Measurements from ENCODE around the gene ASTL.
"Not testable (repeated sequence)": the region's sequence is repeated elsewhere in the genome, so short reads cannot be mapped to it uniquely, and the experiment has no call there.

The ASTL gene

DNA sequence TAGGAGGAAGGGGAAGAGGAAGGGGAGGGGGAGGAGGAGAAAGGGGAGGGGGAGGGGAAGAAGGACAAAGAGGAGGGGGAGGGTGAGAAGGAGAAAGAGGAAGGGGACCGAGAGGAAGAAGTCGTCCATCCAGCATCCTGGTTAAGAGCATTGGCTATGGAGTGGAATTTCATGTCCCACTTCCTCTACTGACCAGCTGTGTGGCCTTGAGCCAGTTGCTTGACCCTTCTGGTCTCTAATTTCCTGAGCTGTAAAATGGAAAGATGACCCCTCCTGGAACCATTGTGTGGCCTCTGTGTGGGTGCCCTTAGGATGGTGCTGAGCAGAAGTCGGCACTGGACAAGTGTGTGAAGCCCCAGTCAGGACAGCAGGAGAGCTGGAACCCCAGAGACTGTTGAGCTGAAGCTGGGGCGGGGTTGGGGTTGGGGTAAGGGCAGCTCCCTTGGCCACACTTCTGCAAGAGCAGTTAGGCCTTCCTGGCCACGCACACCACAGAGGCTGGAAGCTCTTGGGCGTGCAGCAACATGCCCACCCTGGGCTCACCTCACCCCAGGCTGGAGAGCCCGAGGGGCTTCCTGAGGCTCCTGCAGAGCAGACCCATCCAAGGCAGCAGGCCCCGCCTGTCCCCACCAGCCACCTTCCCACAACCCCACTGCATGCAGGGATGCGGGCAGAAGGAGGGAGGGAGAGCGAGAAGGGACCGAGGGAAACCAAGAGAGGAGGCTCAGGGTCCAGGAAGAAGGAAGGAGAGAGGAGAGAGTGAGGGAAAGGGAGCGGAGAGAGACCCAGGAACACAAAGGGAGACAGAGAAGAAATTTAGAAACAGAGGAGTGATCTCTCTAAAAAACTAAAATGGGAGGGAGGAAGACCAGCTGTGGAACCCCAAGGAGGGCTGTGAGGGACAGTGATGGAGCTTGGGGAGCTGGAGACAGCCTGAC is 38.2 kb downstream of the ASTL start:
- no peak for DNase-seq (ENCODE audit: low read depth in 2 of 2)

DNA sequence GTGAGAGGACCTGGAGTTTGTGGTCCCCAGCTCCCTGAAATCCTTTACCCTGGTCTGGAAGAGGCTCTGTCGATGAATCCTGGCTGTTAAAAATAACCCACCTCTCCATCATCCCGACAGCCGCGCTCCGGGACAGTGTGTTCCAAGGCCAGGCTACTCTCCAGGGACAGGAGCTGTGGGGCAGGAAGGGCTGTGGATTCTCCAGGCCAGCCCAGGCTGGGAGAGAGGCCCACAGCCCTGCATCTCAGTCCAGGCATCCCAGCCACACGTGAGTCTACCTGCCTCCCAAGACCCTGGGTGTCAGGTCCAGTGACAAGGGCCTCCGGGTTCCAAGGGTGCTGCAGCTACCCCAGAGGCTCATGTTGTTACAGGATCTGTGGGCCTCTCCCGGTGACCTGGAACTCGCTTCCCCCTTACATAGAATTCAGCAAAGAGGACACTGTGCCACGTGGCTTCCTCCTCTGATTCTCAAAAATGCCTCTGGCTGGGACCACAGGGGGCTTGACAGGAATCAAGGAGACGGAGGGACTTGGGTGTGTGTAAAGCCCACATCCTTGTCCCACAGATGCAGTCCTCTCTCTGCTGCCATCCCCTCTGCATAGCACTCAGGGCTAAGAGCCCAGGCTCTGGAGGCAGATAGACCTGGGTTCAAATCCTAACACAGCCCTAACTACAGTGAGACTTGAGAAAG is 39.3 kb downstream of the ASTL start:
- DNase-seq (ENCODE audit: low read depth in 2 of 2), result no peak

DNA sequence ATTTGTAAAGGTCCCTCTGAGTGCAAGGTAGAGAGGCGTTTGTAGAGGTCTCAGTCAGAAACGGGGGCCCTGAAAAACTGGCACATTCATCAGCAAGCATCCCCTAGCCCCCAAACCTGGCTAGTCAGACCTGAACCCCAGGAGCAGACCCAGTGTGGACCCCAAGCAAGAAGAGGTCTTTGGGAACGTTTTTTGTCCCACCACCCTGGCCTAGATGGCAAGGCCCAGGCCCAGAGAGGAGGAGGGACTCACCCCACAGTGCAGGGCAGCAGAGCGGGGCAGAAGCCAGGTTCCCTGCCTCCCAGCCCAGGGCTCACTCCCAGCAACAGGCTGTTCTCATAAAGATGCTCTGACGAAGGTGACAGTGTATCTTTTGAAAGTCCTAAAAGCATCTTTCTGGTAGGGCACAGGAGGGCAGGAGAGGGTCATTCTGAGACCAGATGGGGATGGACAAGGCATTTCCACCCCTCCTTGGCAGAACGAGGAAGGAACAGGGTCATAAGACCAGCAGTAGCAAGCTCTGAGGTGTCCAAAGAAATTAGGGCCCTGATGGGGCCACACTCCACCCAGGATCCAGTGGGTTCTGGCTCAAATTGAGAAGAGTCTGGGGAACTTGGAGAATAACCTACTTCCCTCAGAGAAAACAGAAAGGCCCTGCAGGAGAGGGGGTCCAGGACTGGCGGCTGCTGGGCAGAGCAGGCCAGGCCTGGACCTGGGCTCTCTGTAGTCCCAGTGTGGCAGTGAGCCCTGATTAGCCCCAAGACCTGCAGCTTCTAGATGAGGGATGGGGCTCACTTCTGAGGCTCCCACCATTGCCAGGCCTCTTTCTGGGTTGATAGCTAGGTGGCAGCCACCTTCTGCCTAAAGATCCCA is 40.1 kb downstream of the ASTL start:
- no peak for DNase-seq (ENCODE audit: low read depth in 2 of 2)

DNA sequence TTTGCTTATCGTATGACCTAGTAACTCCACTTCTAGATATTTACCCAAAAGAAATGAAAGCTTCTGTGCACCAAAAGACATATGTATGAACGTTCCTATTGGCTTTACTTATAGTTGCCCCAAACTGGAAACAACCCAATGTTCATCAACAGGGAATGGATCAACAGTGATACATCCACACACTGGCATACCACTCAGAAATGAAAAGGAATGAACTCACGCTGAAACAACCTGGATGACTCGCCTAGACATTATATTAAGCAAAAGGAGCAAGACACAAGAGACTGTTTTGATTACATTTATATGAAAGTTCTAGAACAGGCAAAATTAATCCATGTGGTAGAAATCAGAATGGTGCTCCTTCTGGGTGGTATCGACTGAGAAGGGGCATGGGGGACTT is 40.9 kb downstream of the ASTL start:
- DNase-seq (ENCODE audit: low read depth in 2 of 2), result no peak

DNA sequence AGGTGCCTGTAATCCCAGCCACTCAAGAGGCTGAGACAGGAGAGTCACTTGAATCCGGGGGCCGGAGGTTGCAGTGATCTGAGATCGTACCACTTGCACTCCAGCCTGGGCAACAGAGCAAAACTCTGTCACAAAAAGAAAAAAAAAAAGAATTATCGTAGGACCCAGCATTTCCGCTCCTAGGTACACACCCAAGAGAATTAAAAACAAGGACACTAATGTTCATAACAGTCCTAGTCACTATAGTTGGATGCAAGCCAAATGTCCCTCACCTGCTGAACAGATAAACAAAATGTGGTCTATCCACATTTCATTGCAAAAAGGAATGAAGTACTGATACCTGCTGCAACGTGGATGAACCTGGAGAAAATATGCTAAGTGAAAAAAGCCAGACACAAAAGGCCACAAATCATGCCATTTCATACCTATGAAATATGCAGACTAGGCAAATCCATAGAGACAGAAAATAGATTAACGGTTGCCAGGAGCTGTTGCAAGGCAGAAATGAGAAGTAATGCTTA is 43.1 kb downstream of the ASTL start:
- DNase-seq (ENCODE audit: low read depth in 2 of 2), result no peak

DNA sequence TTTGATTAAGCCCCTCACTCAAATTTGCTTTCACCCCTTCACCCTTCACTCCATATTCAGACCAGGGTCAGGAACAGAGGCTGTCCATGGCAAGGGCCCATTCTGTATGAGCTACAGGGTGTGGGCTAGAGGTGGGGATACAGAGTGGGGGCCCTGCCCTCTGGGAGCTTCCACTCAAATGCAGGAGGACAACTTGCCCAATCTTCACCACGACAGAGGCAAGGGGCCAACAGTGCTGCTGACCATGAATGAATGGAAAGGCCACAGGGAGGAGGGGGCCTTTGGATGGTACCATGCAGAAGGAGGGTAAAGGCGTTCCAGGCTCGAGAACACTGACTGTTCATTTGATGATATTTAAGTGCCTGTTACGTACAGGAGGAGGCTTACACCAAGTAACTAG is 44.8 kb downstream of the ASTL start:
- no peak for DNase-seq (ENCODE audit: low read depth in 2 of 2)

DNA sequence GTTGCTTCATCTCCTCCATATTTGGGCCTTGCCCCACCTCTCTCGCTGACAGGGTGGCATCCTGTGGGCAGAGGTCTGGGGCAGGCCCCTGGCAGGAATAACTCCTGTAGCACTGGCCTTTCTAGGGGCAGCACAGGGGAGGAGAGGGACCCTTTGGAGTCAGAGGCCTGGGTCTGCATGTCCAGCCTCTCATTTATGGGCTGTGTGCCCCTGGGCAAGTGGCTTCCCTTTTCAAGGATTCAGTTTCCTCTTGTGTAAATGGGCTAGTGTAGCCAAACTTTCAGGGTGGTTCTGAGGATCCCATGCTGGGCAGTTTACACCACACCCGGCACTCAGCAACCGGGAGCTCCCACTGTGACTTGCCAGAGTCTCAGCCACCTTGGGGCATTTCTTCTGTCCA is 45.4 kb downstream of the ASTL start:
- DNase-seq (ENCODE audit: low read depth in 2 of 2), result no peak

DNA sequence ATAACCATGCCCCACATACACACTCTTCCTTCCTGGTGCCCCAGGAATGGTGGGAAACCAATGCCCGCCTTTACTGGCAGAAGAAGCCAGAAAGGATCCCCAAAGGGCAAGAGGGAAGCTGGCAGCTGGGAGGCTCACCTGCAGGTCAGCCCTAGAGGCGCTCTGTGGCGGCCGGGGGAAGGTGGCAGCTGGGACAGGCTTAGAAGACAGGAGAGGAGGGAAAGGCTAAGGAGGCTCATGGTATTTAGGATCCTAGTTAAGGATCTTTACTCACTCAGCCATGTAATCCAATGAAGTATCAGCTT is 45.8 kb downstream of the ASTL start:
- no peak for DNase-seq (ENCODE audit: low read depth in 2 of 2)

DNA sequence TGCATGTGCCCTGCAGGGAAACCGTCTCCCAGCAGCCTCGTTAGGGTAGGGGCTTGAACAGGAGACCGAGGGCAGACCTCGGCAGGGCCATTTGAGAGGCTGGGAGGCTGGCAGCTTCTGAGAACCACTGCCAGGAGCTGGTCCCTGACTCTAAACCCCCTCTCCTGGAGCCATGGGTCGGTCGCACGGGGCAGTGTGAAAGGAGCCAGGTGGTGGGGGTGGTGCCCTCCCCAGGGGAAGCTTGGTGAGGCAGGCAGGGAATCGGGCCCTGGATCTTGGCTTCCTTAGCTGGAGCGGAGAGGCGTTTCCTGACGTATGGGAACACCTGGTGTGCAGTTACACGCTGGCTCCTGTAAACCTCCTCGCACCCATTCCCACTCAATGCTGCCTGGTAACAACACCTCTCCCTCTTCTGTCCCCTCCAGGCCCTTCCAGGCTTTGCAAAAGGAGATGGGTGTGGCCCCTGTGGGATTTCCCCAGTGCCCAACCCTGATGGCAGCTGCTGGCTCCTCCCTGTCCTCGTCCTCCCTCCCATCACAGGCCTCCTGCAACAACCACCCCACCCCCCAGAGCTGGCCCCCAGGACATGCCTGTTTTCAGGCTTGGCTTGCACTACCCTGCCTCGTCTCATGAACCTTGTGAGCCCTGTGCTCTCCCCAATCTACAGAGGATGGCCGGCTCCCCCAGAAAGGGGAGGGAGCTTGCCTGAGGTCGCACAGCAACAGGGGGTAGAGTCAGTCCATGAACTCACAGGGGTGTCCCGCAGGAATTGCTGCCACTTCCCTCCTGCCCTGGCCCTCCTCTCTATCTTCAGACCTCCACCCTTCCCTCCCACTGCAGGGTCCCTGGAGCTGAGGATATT is 46.4 kb downstream of the ASTL start:
- DNase-seq (ENCODE audit: low read depth in 2 of 2), result no peak

DNA sequence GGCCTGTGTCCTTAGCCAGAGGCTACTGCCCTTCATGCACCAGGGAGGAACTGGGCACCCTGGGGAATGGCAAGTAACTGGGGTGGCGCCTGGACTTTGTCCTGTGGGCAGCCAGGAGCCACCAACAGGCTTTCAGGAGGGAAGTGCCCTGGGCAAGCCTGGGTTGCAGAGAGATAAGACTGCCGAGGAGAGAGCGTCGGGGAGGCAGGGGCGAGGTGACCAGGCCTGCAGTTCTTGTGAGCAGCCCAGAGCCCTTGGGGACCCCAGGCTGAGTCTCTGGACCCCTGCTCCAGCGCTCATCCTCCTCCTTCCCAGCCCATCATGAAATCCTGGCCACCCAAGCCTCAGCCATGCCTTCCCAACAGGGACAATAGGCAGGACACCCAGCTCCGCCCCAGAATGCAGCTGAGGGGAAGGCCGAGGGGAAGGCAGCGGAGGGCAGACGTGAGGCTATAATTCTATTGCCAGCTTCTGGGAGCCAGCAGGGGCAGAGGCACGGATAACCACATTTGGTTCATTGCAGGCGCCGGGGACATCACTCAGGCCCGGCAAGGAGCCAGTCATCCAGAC is 47.1 kb downstream of the ASTL start:
- DNase-seq (ENCODE audit: low read depth in 2 of 2), result no peak

DNA sequence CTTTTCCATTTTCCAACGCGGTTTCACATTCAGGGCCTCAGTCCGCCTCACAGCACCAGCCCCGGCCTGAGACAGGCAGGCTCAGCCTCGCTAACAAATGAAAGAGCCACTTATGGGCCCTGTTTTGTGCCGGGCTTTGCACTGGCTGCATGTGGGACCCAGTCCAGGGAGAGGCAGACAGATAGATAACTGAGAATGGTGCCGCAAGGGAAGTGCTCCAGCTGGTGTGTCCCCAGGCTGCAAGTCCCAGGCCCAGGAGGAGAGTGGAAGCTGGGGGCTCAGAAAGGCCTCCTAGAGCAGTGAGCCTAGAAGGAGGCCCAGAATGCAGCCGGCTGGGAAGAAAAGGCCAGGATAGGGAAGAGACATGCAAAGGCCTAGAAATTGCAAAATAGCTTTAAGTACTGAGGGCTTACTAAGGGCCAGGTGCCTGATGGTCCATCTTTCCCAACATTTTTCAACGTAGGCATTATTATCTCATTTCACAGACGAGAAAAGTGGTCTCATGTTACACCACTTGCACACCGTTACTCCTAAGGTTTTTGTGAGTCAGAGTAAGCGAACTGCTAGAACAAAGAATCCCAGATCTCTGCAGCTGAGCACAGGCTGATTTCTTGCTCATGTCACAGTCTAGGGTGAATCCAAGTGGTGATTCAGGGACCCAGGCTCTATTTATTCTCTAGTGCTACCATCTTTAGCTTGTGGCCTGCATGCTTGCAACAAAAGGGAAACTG is 47.9 kb downstream of the ASTL start:
- no peak for DNase-seq (ENCODE audit: low read depth in 2 of 2)

DNA sequence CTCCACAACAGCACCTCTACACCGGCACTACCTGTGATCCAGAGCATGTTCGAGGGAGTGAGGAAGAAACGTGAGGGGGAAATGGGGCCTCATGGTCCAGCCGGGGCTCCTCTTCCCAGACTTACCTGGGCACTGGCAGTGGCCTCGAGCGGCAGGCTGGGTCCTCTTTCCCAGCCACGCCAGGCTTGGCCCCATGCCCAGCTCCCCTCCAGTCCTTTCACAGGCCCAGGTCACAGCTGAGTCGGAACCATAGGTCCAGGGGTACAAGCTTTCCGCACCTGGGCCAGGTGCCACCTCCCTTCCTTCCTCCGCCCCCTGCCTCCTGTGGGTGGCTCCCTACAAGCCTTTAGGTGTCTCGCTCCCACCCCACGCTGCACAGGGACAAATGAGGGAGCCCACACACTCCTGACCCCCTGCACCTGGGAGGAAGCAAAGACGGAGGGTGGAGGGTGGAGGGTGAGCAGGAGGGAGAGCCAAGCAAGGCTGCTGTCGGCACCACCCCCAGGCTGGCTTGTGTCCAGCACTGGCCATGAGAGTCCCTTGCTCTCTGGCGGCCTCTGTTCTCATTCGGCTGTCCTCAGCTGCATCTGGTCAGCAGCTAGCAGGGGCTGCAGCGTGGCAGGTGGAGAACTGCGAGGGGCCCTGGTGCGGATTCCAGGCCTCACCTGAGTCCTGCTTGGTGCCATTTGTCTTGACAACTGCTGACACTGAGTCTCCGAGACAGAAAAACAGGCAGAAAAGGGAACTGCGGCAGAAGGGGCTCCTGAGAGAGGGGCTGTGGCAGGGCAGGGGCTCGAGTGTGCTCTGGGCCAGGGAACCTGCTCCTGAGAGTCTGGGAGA is 48.7 kb downstream of the ASTL start:
- no peak for DNase-seq (ENCODE audit: low read depth in 2 of 2)

DNA sequence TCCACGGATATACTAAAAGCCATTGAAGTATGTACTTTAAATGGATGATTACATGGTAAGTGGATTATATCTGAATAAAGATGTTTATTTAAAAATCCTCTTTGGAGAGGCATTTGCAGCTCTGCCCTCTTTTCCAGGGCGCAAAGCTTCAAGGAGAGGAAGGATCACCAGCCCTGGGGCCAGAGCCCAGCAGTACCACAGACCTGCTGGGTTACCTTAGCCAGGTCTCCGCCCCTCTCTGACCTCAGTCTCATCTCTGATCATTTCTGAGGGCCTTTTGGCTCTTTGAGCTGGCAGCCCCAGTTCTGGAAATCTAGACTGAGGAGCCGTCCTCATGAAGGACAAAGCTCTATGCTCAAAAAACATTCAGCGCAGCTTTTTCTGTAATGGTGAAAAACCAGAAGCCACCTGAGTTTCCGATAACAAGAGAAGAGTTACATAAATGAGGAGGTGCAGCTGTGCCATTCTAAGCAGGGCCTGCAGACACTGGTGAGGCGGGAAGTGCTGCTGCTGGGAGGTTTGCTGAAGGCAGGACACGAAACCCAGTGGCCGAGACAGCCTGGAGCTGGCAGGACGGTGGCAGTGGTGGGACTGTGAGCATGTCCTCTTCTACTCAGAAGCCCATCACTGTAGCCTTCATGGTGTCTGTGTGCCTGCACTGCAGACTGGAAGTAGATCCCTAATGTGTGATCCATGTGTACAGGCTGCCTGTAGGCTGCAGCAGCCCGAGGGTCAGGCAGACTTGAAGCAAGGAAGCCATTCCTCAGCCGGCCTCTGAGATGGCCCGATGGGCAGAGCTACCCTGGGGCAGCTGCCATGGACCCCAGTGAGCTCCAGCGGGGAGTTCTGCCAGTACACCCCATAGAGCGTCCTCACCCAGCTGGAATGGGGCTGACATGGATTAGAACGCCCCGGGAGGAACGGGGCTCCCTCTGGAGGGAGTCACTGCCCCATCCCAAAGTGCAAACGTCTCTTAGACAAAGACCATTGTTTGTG is 49.7 kb downstream of the ASTL start:
- DNase-seq (ENCODE audit: low read depth in 2 of 2), result no peak

DNA sequence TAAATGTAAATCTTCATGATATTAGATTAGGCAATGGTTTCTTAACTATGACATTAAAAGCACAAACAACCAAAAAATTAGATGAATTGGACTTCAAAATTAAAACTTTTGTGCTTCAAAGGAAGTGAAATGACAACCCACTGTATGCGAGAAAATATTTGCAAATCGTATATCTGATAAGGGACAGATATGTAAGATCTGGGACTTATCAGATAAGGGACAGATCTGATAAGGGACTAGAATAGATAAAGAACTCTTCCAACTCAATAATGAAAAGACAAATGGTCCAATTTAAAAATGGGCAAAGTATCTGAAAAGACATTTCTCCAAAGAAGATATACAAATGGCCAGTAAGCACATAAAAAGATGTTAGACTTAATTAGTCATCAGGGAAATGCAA is 51.2 kb downstream of the ASTL start:
- no peak for DNase-seq (ENCODE audit: low read depth in 2 of 2)

DNA sequence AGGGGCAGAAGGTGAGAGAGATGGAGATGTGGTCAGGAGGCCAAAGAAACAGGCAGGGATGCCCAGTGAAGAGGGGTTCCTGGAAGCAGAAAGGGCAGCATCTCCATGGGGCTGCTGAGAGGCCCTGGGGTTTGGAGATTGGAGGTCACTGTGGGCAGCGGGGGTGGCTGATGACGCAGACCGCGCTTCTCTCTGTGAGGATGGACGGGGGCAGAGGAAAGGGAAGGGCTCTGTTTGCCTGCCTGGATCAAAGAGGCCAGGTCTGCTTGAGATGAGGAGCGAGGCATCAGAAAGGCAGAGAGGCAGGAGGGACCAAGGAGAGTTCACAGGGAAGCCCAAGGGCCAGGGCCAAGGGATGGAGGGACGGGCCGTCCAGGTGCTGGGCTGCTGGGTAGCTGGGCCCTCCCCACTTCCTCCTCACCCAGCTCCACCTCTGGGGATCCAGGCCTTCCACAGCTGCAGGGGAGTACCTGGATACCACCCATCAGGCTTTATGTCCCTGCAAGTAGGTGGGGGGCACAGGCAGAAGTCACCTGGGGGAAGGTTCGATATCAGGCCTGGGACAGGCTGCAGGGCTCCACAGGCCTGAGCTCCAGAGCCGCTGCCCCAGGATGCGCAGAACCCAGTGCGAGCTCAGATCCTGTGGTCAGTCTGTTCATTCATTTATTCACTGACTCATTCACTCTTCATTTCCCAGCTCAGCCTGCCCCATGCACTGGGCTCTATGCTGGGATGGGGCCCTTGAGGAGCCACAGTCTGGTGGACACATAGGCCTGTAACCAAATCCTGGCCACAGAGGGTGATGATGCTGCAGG is 52.6 kb downstream of the ASTL start:
- DNase-seq (ENCODE audit: low read depth in 2 of 2), result no peak

DNA sequence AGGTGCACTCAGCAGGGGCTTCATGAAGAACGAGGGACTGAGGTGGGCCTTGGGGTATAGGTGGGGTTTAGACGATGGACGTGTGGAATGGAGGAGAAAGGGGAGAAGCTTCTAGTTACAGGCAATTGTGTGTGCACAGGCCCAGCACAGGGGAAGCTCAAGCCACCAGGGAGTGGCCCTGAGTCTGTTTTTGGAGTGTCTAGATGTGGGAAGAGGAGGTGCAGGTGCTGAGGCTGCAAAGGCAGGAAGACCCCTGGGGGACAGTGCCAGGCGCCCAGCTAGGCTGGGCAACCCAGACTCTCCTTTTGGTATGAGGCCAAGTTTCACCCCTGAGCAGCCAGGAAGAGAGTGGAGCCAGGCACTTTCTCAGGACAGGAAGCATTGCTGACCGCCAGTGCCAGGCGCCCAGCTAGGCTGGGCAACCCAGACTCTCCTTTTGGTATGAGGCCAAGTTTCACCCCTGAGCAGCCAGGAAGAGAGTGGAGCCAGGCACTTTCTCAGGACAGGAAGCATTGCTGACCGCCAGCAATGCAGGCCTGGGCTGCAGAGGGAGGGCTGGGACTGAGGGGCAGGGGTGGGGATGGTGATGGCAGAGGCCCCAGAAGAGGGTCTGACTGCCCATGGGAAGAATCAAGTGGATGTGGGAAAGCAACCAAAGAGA is 53.3 kb downstream of the ASTL start:
- DNase-seq (ENCODE audit: low read depth in 2 of 2), result not testable (repeated sequence)
